HG02970 (cell line): ENCODE results near the gene FOXI1.

Source experiments
- ATAC-seq: cut with Tn5 transposase; IDR thresholded peaks from one replicate; pipeline ENCODE4 v1.9.1; 2021; ENCODE audit warnings: mild to moderate bottlenecking, moderate library complexity, moderate number of reproducible peaks; ENCODE audit not compliant: unreplicated experiment, low FRiP score

Gene FOXI1

GRCh38 chr5:170105642-170106611 is at the start of gene FOXI1:
Gene FOXI1 (plus strand): TSS chr5:170105897. CDS start chr5:170105958, 61 bp downstream.
- ATAC-seq = no peak

GRCh38 chr5:170056561-170057267 is 49.0 kb upstream of the FOXI1 start:
- no peak for ATAC-seq

- no peak for ATAC-seq
Observed at GRCh38 chr5:170057311-170057710, 48.4 kb upstream of the FOXI1 start.

- no peak for ATAC-seq
Observed at GRCh38 chr5:170059221-170059620, 46.5 kb upstream of the FOXI1 start.

- ATAC-seq = no peak
Observed at GRCh38 chr5:170067152-170067551, 38.5 kb upstream of the FOXI1 start.

DNA sequence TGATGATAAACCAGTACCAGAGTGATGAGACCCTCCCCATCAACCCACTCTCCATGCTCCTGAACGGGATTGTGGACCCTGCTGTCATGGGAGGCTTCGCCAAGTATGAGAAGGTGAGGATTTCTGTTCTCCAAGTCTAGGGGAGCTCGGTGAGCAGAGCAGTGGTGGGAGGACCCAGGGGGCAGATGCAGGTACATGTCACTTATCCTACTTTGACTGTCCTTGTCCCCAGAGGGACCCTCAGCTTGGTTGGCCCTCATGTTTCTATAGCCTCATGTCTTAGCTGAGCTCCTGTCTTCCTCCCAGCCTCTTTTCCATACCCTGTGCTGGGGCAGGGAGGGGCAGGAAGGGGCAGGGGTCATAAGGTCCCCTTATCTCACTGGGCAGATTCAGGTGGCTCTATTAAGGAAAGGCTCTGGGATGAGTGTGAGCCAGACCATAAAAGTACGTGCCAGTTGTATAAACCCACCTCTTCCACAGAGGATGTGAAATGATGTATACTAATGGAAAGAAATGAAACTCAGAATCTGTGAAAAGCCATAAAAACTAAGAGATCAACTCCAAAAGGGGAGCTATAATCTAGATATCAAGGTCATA is 38.0 kb upstream of the FOXI1 start:
- ATAC-seq = no peak

GRCh38 chr5:170069512-170069911 is 36.2 kb upstream of the FOXI1 start:
- no peak for ATAC-seq

GRCh38 chr5:170070556-170071412 is 34.9 kb upstream of the FOXI1 start:
- ATAC-seq = no peak

GRCh38 chr5:170071748-170072147 is 33.9 kb upstream of the FOXI1 start:
- ATAC-seq = no peak

GRCh38 chr5:170075696-170076095 is 30.0 kb upstream of the FOXI1 start:
- ATAC-seq = no peak

DNA sequence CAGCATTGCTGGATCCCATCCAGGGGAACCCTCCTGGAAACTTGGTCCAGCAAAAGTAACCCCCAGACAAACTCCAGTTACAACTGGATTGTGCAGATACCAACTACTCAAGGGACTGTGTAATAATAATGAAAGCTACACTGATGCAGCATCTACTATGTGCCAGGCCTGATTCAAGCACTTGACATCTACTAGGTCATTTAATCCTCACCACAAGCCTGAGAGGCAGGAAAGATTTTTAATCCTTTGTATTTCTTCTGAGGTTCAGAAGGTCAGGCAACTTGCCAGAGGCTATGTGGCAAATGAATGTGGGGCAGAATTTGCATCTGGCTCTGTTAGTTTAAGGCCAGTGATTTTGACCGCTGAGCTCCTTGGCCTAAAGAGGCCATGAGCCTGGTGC is 29.5 kb upstream of the FOXI1 start:
- ATAC-seq = no peak

- no peak for ATAC-seq
Observed at GRCh38 chr5:170076739-170077138, 29.0 kb upstream of the FOXI1 start.

GRCh38 chr5:170077526-170077925 is 28.2 kb upstream of the FOXI1 start:
- ATAC-seq = no peak

- ATAC-seq = no peak
Observed at GRCh38 chr5:170078458-170078857, 27.2 kb upstream of the FOXI1 start.

- ATAC-seq = no peak
Observed at GRCh38 chr5:170078931-170079330, 26.8 kb upstream of the FOXI1 start.

DNA sequence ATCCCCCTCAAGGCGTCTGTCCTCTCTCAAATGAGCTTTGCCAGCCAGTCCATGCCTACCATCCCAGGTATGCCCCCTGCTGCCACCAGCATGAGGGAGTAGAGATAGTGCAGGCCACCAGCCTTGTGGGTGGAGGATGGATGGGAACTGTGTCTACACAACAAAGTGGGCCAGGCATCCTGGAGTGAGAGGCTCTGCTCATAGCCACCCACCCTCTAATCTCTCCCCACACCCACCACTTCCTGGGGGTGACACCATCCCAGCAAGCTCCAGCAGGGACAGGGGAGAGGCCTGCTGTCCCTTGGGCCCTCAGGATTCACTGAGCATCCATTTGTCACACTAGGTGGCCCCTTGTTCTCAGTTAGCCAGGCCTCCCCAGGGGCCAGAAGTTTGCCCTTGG is 25.5 kb upstream of the FOXI1 start:
- ATAC-seq = no peak

DNA sequence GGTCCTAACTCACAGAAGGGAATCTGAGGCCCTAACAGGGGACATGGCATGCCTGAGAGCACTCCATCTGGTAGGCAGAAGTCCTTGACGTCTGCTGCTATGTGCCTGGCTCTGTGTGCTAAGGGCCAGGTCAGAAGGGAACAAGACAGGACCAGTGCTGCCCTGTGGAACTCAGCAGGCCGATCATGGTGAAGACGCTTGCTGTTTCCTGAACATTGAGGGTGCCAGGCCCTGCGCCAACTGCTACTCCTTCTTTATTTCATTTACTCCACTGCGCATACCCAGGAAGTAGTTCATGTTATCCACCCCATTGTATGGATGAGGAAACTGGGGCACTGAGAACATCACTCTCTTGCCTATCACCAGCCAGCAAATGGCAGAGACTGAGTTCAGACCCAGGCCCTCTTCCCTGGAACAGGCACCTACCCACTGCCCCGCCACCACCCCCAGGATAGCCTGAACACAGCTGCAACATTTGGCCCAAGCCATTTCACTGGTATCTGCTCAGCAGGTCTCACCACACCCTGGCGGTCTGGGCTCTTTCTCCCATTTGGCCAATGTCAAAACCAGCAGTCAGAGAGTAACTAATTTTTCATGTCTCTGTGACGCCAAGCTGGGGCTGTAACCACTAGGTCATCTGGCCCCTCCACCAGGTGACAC is 24.8 kb upstream of the FOXI1 start:
- no peak for ATAC-seq

GRCh38 chr5:170081616-170082015 is 24.1 kb upstream of the FOXI1 start:
- no peak for ATAC-seq

DNA sequence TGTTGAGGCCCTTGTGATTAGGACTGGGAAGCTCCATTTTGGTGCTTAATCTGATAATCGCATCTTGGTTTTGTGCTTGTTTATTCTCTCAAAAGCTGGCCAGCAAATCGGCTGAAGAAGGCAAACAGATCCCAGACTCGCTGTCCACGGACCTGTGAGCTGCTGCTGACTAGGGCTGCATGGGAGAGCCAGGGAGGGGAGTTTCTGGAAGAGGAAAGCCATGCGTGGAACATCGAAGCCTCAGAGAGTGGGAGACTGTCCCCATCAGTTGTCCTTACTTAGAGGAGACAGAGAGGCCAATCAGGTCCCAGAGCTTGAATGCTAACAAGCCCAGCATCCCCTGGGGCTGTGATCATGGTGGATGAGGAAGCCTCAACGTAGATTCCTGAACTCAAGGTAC is 23.0 kb upstream of the FOXI1 start:
- no peak for ATAC-seq
